ENCODE data around the gene RNF152. TPM values are rescaled to one million over a fixed set of nuclear protein-coding genes. Genes with fewer than 3 reads are reported as not detected.

The RNF152 gene
- total RNA-seq, 1 donor from 2014 or later, result 4.1 TPM

GRCh38 chr18:61855449-61856378 is 37.1 kb downstream of the RNF152 start:
- no peak for TF ChIP-seq CTCF (IDR thresholded peaks at IDR 0.05; ENCODE audit: unreplicated experiment)
- no peak for DNase-seq (ENCODE audit: low spot score)
- H3K4me1 Mint-ChIP-seq (ENCODE audit: unreplicated experiment), result peaks cover 12% of the 10 kb centered on the region
- no peak overlapping the region for H3K27ac Mint-ChIP-seq (ENCODE audit: unreplicated experiment)
- no peaks in the 10 kb centered on the region for H3K36me3 Mint-ChIP-seq (ENCODE audit: low read depth, unreplicated experiment)
- no peak overlapping the region for H3K4me3 Mint-ChIP-seq (ENCODE audit: unreplicated experiment)
- peaks cover 3% of the 10 kb centered on the region for H3K27me3 Mint-ChIP-seq (ENCODE audit: unreplicated experiment)
- H3K9me3 Mint-ChIP-seq (ENCODE audit: unreplicated experiment), result no peaks in the 10 kb centered on the region

DNA sequence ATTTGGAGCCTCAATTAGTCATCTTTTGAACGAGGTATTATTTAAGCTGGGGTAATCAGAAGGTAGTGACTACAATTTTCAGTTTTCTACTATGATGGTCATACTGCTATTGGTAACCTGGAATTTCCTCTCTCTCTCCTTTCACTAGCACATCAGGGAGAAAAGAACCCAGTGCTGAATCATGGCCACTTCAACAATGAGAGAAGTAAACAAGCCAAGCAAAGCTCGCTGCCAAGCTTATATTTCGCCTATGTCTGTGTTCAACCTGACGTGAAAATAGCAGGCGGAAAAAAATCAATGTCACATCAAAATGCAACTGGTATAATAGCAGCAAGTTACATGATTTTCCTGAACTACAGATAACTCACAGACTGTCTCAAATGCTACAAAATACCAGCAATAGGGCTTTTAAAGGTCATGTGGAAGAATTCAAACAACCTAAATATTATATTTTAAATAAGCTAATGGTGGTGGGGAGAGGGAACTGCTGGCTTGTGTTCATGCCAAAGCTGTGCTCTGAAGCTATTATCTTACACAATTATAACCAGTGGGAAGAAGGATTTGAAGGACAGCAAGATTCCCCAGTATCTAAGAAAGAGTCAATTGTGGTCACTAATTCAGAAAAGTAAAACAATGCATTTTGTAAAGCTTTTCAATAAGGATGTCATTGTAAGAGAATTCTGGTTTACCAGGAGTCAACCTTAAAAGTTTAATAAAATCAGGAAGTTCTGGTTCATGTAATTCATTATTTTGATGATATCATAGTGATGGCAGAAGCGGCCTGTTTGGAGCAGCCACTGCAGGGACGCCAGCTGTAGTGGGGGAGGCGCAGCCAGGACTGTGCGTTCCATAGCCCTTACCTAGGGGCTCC is 38.0 kb downstream of the RNF152 start:
- Mint-ChIP-seq H3K36me3 (ENCODE audit: low read depth, unreplicated experiment) (no peaks in the 10 kb centered on the region), H3K4me1 (ENCODE audit: unreplicated experiment) (peaks cover 12% of the 10 kb centered on the region), H3K27me3 (ENCODE audit: unreplicated experiment) (peaks cover 3% of the 10 kb centered on the region), H3K9me3 (ENCODE audit: unreplicated experiment) (no peaks in the 10 kb centered on the region), H3K4me3 (ENCODE audit: unreplicated experiment) (no peak overlapping the region), H3K27ac (ENCODE audit: unreplicated experiment) (no peak overlapping the region)
- no peak for DNase-seq (ENCODE audit: low spot score)
- TF ChIP-seq CTCF (IDR thresholded peaks at IDR 0.05; ENCODE audit: unreplicated experiment), result no peak

- TF ChIP-seq CTCF (IDR thresholded peaks at IDR 0.05; ENCODE audit: unreplicated experiment), result no peak
- no peak for DNase-seq (ENCODE audit: low spot score)
- H3K36me3 Mint-ChIP-seq (ENCODE audit: low read depth, unreplicated experiment), result no peaks in the 10 kb centered on the region
- H3K9me3 Mint-ChIP-seq (ENCODE audit: unreplicated experiment), result no peaks in the 10 kb centered on the region
- peaks cover 12% of the 10 kb centered on the region for H3K4me1 Mint-ChIP-seq (ENCODE audit: unreplicated experiment)
- no peak overlapping the region for H3K4me3 Mint-ChIP-seq (ENCODE audit: unreplicated experiment)
- peaks cover 2% of the 10 kb centered on the region for H3K27me3 Mint-ChIP-seq (ENCODE audit: unreplicated experiment)
- H3K27ac Mint-ChIP-seq (ENCODE audit: unreplicated experiment), result no peak overlapping the region
Measured at GRCh38 chr18:61853855-61854254, 39.0 kb downstream of the RNF152 start.

- no peaks in the 10 kb centered on the region for H3K9me3 Mint-ChIP-seq (ENCODE audit: unreplicated experiment)
- H3K27ac Mint-ChIP-seq (ENCODE audit: unreplicated experiment), result no peak overlapping the region
- no peak overlapping the region for H3K4me3 Mint-ChIP-seq (ENCODE audit: unreplicated experiment)
- no peaks in the 10 kb centered on the region for H3K36me3 Mint-ChIP-seq (ENCODE audit: low read depth, unreplicated experiment)
- H3K27me3 Mint-ChIP-seq (ENCODE audit: unreplicated experiment), result no peaks in the 10 kb centered on the region
- no peak for DNase-seq (ENCODE audit: low spot score)
- TF ChIP-seq CTCF (IDR thresholded peaks at IDR 0.05; ENCODE audit: unreplicated experiment), result no peak
- peaks cover 12% of the 10 kb centered on the region for H3K4me1 Mint-ChIP-seq (ENCODE audit: unreplicated experiment)
Measured at GRCh38 chr18:61852496-61852895, 40.3 kb downstream of the RNF152 start.

Measured in endothelial cell (in vitro differentiated cells).